Stimulated activated CD4-positive, alpha-beta T cell treated with anti-CD3 and anti-CD28 coated beads, Interleukin-2, amount 100 ng/mL, for 24 hours (primary cell): ENCODE data around the gene CHMP6.

Experiments used
- DNase-seq, 2 donors: peaks; one replicate each; pipeline ENCODE4 v3.0.0-alpha.2; 2020

CHMP6 gene

GRCh38 chr17:81032641-81033480, 41.2 kb downstream of the CHMP6 start:
- no peak for DNase-seq

GRCh38 chr17:81033535-81034167, 42.0 kb downstream of the CHMP6 start:
- no peak for DNase-seq

- no peak for DNase-seq
These were observed 42.6 kb downstream of the CHMP6 start for GRCh38 chr17:81034168-81034777.

- peak; percentile 98 to 99 for DNase-seq
These were observed 43.3 kb downstream of the CHMP6 start, which contains the start of gene BAIAP2 for GRCh38 chr17:81034779-81035520. TSS of gene BAIAP2 (plus strand) at chr17:81035151. CDS start at chr17:81035255, 104 bp downstream.

GRCh38 chr17:81035521-81036196, 44.0 kb downstream of the CHMP6 start:
- DNase-seq = peak in 1 of 2 donors; percentile 17

- no peak for DNase-seq
These were observed 44.7 kb downstream of the CHMP6 start for GRCh38 chr17:81036197-81036941.

GRCh38 chr17:81037026-81037797, 45.6 kb downstream of the CHMP6 start:
- DNase-seq = no peak

GRCh38 chr17:81037798-81038733, 46.4 kb downstream of the CHMP6 start:
- DNase-seq = no peak

- no peak for DNase-seq
These were observed 47.5 kb downstream of the CHMP6 start for GRCh38 chr17:81039096-81039495.

GRCh38 chr17:81039854-81040758, 48.5 kb downstream of the CHMP6 start:
- no peak for DNase-seq

- DNase-seq = peak in 1 of 2 donors; percentile 41
These were observed 49.2 kb downstream of the CHMP6 start for GRCh38 chr17:81040791-81041337.

- no peak for DNase-seq
These were observed 51.0 kb downstream of the CHMP6 start for GRCh38 chr17:81042606-81043005.

- DNase-seq = no peak
These were observed 51.7 kb downstream of the CHMP6 start for GRCh38 chr17:81043319-81043724.

- DNase-seq = no peak
These were observed 52.2 kb downstream of the CHMP6 start for GRCh38 chr17:81043725-81044427.

GRCh38 chr17:81044428-81044763, 52.8 kb downstream of the CHMP6 start:
- DNase-seq = no peak

GRCh38 chr17:81044764-81045589, 53.3 kb downstream of the CHMP6 start:
- no peak for DNase-seq

- no peak for DNase-seq
These were observed 54.0 kb downstream of the CHMP6 start for GRCh38 chr17:81045590-81046095.
